Loucy (cell line): ENCODE data around the gene COL17A1.

Experiments
- H2AFZ ChIP-seq: fragments of 200-600 bp; sonication (generic); 2 replicates; pipeline ENCODE4 v1.6.0; 2016; ENCODE audit warnings: antibody characterized with exemption, mild to moderate bottlenecking, low read length, moderate library complexity
- H3F3A ChIP-seq: fragments of 200-600 bp; 2 replicates; pipeline ENCODE4 v1.6.0; 2016; ENCODE audit warnings: antibody characterized with exemption, low read depth, mild to moderate bottlenecking
- H3K27me3 ChIP-seq: fragments of 200-600 bp; sonication (generic); 2 replicates; pipeline ENCODE4 v1.6.1; 2014; ENCODE audit warnings: low read length, mild to moderate bottlenecking; ENCODE audit not compliant: insufficient read depth, poor library complexity, severe bottlenecking
- H3K36me3 ChIP-seq: fragments of 200-600 bp; sonication (generic); 2 replicates; pipeline ENCODE4 v1.6.1; 2016; ENCODE audit warnings: low read length; ENCODE audit not compliant: insufficient read depth
- H3K4me1 ChIP-seq: fragments of 200-600 bp; sonication (generic); 2 replicates; pipeline ENCODE4 v1.5.1; 2014; ENCODE audit warnings: low read length, mild to moderate bottlenecking; ENCODE audit not compliant: insufficient read depth, poor library complexity, severe bottlenecking
- H3K4me2 ChIP-seq: fragments of 200-600 bp; sonication (generic); 2 replicates; pipeline ENCODE4 v1.6.0; 2014; ENCODE audit warnings: antibody characterized with exemption, low read length, low read depth, mild to moderate bottlenecking; ENCODE audit not compliant: poor library complexity, severe bottlenecking
- H3K4me3 ChIP-seq: fragments of 200-600 bp; sonication (generic); 2 replicates; pipeline ENCODE4 v1.5.1; 2014; ENCODE audit warnings: low read length, mild to moderate bottlenecking, mixed read lengths; ENCODE audit not compliant: poor library complexity, severe bottlenecking
- H3K79me2 ChIP-seq: fragments of 200-600 bp; sonication (generic); 2 replicates; pipeline ENCODE4 v1.6.1; 2014; ENCODE audit warnings: low read length; ENCODE audit not compliant: insufficient read depth
- H3K9ac ChIP-seq: fragments of 200-600 bp; sonication (generic); 2 replicates; pipeline ENCODE4 v1.6.0; 2014; ENCODE audit warnings: mild to moderate bottlenecking, low read depth, low read length, moderate library complexity; ENCODE audit not compliant: poor library complexity, severe bottlenecking
- H3K9me2 ChIP-seq: fragments of 200-600 bp; sonication (generic); replicated peaks from 2 replicates; pipeline ENCODE4 v1.6.1; 2016; ENCODE audit warnings: low read depth, low read length, mixed read lengths
- H3K9me3 ChIP-seq: fragments of 200-600 bp; sonication (generic); 2 replicates; pipeline ENCODE4 v1.6.1; 2014; ENCODE audit warnings: mild to moderate bottlenecking, antibody characterized with exemption, low read length, low read depth; ENCODE audit not compliant: insufficient read depth
- H4K20me1 ChIP-seq: fragments of 200-600 bp; sonication (generic); 2 replicates; pipeline ENCODE4 v1.6.0; 2014; ENCODE audit warnings: antibody characterized with exemption, low read length, mild to moderate bottlenecking; ENCODE audit not compliant: insufficient read depth, poor library complexity, severe bottlenecking
- CTCF ChIP-seq: fragments of 200-600 bp; sonication (generic); conservative IDR thresholded peaks from 2 replicates; pipeline ENCODE4 v1.5.1; 2014; ENCODE audit warnings: mild to moderate bottlenecking, antibody characterized with exemption, low read length
- EZH2phosphoT487 ChIP-seq: fragments of 200-600 bp; IDR thresholded peaks from 2 replicates; pipeline ENCODE4 v1.6.1; 2018; ENCODE audit warnings: antibody characterized with exemption, mild to moderate bottlenecking, moderate library complexity, borderline replicate concordance

The COL17A1 gene

GRCh38 chr10:104076743-104077160 is 8.9 kb downstream of the COL17A1 start:
- H4K20me1 ChIP-seq = no peaks in the 10 kb centered on the region
- H3K4me2 ChIP-seq = no peak overlapping the region
- H2AFZ ChIP-seq = no peak overlapping the region
- no peaks in the 10 kb centered on the region for H3K36me3 ChIP-seq
- no peaks in the 10 kb centered on the region for H3F3A ChIP-seq
- TF ChIP-seq EZH2phosphoT487 (no peak), CTCF (no peak)
- H3K9ac ChIP-seq = no peak overlapping the region
- H3K79me2 ChIP-seq = no peaks in the 10 kb centered on the region
- no peak overlapping the region for H3K4me3 ChIP-seq
- no peaks in the 10 kb centered on the region for H3K27me3 ChIP-seq
- H3K9me2 ChIP-seq = no peaks in the 10 kb centered on the region
- H3K9me3 ChIP-seq = no peaks in the 10 kb centered on the region
- no peaks in the 10 kb centered on the region for H3K4me1 ChIP-seq

DNA sequence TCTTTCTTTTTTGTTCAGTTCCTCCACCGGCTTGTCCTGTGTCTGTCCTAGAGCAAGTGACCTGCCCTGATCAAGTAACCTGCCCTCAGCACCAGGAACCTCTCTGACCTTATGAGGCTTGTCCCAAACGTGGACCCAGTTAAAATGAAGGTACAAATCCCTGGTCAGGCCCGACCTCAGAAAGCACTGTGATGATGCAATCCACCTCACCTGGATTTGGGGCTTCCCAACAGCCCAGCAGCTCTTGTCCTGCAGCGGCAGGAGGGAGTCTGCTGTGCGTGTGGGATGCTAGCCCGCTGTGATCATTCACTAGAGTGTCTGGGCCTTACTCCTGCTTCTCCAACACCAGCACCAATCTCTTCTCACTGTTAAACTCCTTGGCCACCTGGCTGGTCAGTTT is 11.2 kb downstream of the COL17A1 start:
- Histone ChIP-seq H3K9me3 (no peaks in the 10 kb centered on the region), H3K79me2 (no peaks in the 10 kb centered on the region), H3K27me3 (no peaks in the 10 kb centered on the region), H2AFZ (no peak overlapping the region), H3K9me2 (no peaks in the 10 kb centered on the region), H3K36me3 (no peaks in the 10 kb centered on the region), H3K9ac (no peak overlapping the region), H4K20me1 (no peaks in the 10 kb centered on the region), H3K4me3 (no peak overlapping the region), H3K4me1 (no peaks in the 10 kb centered on the region), H3K4me2 (no peak overlapping the region), H3F3A (no peaks in the 10 kb centered on the region)
- TF ChIP-seq CTCF (no peak), EZH2phosphoT487 (no peak)

DNA sequence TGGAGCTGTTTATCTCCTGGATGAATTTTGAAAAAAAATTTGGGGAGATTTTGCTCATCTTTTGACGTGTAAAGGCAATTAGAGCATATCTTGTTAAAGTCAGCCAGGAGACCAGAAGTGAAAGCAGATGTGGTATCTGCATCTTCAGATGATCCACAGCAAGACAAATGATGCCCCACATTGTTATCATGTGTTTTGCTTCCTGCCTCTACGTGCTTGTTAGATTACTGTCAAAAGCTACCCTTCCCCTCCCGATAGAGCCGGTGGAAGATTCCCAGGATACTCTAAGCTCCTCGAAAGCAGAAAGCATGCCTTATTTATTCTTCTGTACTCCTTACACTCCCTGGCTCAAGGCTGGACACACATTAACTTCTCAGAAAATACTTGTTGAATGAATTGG is 12.9 kb downstream of the COL17A1 start:
- Histone ChIP-seq H3K9me3 (no peaks in the 10 kb centered on the region), H3K27me3 (no peaks in the 10 kb centered on the region), H3K4me1 (no peaks in the 10 kb centered on the region), H3K4me3 (no peak overlapping the region), H3K79me2 (no peaks in the 10 kb centered on the region), H3K9me2 (no peaks in the 10 kb centered on the region), H2AFZ (no peak overlapping the region), H3K9ac (no peak overlapping the region), H3F3A (no peaks in the 10 kb centered on the region), H3K4me2 (no peak overlapping the region), H3K36me3 (no peaks in the 10 kb centered on the region), H4K20me1 (no peaks in the 10 kb centered on the region)
- TF ChIP-seq CTCF (no peak), EZH2phosphoT487 (no peak)
